Omental fat pad (tissue), 4 donors: ENCODE data around the gene ENPP6. TPM values are rescaled to one million over a fixed set of nuclear protein-coding genes. Genes with fewer than 3 reads are reported as not detected.

Experiments
- ATAC-seq: fragments of 150-250 bp; one replicate; pipeline ENCODE4 v1.9.1; 2016; ENCODE audit warnings: mild to moderate bottlenecking, moderate library complexity; ENCODE audit not compliant: low FRiP score
- DNase-seq: peaks from one replicate; pipeline ENCODE4 v3.0.0-alpha.2; 2019; ENCODE audit warnings: low spot score
- CTCF ChIP-seq, 3 donors: fragments of 450-650 bp; IDR thresholded peaks; one replicate each; pipeline ENCODE4 v1.5.1; 2016 to 2017; ENCODE audit warnings: antibody characterized with exemption in 3 of 3, mild to moderate bottlenecking in 3 of 3, moderate library complexity in 2 of 3
- total RNA-seq, 4 donors: library from RNA; depleted of rRNA; stranded (reverse); fragments of >200 nt; gene quantifications; one replicate each; pipeline ENCODE4 v1.1.0, GENCODE V29; 2016

The ENPP6 gene
- total RNA-seq, 4 donors from 2014 or later: 0.19 to 0.63 TPM; not detected in 2

- DNase-seq: no peak
- ATAC-seq: no peak
- no peak for TF ChIP-seq CTCF (IDR thresholded peaks at IDR 0.05)
These were observed 16.5 kb downstream of the ENPP6 start for GRCh38 chr4:184201179-184201578.

GRCh38 chr4:184200296-184200695 lies 17.4 kb downstream of the ENPP6 start:
- TF ChIP-seq CTCF (IDR thresholded peaks at IDR 0.05): no peak
- ATAC-seq (no peak), DNase-seq (no peak)

- ATAC-seq (no peak), DNase-seq (no peak)
- no peak for TF ChIP-seq CTCF (IDR thresholded peaks at IDR 0.05)
These were observed 17.9 kb downstream of the ENPP6 start for GRCh38 chr4:184199780-184200179.

DNA sequence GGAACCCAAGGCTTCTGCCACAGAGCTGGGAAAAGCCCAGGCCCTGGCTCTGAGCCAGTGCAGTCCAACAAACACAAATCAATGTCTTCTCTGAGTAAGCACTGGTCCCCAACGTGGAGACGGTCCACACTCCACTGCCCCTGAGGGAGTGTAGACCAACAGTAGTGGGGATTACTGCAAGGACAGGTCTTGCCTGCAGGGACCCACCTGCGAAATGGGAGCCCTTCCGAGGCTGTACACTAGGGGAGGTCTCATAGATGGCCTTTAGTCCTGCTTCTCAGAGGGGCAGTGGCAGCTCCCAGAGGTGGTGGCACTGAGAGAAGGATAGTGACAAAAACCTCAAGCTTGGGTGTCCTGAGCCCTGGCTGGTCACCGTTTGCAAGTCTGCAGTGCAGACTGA lies 19.5 kb downstream of the ENPP6 start:
- no peak for TF ChIP-seq CTCF (IDR thresholded peaks at IDR 0.05)
- no peak for ATAC-seq
- no peak for DNase-seq

DNA sequence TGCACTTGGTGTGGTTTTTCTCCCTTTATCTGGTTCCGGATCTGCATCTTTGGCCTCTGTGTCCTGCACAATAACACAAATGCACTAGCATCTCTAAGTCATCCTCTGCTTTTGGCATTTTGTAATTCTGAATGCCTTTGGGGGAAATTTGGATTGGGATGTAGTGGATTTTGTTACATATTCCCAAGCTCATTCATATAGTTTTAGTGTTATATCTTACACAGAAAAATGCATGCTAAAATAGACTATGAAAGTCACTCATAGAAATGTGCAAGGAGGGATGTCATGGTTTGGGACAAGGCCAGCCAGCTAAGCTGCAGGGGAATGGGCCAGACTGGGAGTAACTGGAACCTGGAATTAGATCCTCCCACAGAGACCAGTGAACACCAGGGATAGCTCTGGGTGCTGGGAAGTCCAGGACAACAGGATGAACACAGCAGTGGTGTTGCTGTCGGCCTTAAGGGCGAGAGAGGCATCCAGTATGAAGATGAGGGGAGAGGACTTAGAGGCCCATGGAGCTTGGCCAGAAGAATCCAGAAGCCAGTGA lies 20.1 kb downstream of the ENPP6 start:
- ATAC-seq: no peak
- no peak for DNase-seq
- no peak for TF ChIP-seq CTCF (IDR thresholded peaks at IDR 0.05)

- no peak for ATAC-seq
- no peak for TF ChIP-seq CTCF (IDR thresholded peaks at IDR 0.05)
- DNase-seq: no peak
These were observed 20.8 kb downstream of the ENPP6 start for GRCh38 chr4:184196730-184197385.
